ENCODE measurements around the gene P2RX3. TPM values are rescaled to one million over a fixed set of nuclear protein-coding genes. Genes with fewer than 3 reads are reported as not detected.

Gene P2RX3
- total RNA-seq, 1 donor from 2014 or later = not detected

DNA sequence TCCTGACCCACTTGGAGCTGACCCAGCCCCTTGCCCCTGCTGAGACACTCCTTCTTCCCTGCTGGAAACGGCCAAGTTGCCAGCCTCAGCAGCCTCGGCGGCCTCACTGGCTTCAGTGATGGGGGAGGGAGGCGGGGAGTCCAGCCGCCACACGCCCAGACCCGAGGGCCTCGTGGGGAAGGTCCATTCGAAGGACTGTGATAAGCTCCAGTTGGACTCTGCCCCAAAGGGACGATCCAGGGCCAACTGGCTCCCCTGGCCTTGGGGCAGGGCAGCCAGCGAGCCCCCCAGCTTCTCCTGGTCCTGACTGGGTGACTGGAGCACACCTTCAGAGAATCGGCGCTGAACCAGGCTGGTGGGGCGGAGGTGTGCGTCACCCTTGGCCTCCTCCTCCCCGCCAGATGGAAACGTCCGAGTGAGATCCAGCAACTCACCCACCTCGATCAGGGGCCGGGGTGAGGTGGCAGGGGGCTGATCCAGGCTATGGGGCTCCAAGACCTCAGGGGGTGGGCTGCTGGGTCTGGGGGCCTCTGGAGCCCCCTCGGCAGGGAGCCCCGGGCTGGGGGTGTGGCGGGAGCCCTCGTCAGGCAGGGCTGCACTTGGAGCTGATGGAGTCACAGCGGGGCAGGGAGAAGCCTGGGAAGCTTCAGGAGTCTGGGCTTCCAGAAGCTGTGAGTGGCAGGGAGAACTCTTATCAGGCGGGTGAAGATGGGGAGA, 24.9 kb upstream of the P2RX3 start:
- no peak for DNase-seq (ENCODE audit: low spot score)
- H3K27me3 Mint-ChIP-seq (ENCODE audit: low read depth) = no peaks in the 10 kb centered on the region
- H3K4me1 Mint-ChIP-seq (ENCODE audit: low read depth) = peaks cover 3% of the 10 kb centered on the region
- H3K9me3 Mint-ChIP-seq = no peaks in the 10 kb centered on the region
- H3K27ac Mint-ChIP-seq = no peak overlapping the region
- peaks cover 4% of the 10 kb centered on the region for H3K36me3 Mint-ChIP-seq (ENCODE audit: low read depth)
- H3K4me3 Mint-ChIP-seq (ENCODE audit: low read depth) = no peak overlapping the region
- intact Hi-C loops (cut with micrococcal nuclease) = no loop called here

DNA sequence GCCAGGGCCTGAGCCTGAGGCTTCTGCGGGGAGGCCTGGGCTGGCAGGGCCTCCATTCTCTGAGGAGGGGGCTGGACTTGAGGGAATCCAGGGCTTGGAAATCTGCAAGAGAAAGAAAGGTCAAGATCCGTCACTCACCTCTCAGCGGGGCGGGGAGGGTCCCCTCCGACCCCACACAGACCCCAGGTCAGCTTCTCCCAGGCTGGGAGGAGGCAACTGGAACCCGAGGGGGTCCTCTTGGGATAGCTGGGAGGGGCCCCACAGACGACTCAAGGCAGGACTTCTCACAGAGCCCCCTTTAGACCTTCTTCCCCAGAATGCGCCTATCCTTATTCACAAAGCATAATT, 24.4 kb upstream of the P2RX3 start:
- H3K4me1 Mint-ChIP-seq (ENCODE audit: low read depth) = peaks cover 3% of the 10 kb centered on the region
- H3K27me3 Mint-ChIP-seq (ENCODE audit: low read depth) = no peaks in the 10 kb centered on the region
- no peak for DNase-seq (ENCODE audit: low spot score)
- intact Hi-C loops (cut with micrococcal nuclease) = no loop called here
- no peaks in the 10 kb centered on the region for H3K9me3 Mint-ChIP-seq
- H3K27ac Mint-ChIP-seq = no peak overlapping the region
- peaks cover 4% of the 10 kb centered on the region for H3K36me3 Mint-ChIP-seq (ENCODE audit: low read depth)
- no peak overlapping the region for H3K4me3 Mint-ChIP-seq (ENCODE audit: low read depth)

DNA sequence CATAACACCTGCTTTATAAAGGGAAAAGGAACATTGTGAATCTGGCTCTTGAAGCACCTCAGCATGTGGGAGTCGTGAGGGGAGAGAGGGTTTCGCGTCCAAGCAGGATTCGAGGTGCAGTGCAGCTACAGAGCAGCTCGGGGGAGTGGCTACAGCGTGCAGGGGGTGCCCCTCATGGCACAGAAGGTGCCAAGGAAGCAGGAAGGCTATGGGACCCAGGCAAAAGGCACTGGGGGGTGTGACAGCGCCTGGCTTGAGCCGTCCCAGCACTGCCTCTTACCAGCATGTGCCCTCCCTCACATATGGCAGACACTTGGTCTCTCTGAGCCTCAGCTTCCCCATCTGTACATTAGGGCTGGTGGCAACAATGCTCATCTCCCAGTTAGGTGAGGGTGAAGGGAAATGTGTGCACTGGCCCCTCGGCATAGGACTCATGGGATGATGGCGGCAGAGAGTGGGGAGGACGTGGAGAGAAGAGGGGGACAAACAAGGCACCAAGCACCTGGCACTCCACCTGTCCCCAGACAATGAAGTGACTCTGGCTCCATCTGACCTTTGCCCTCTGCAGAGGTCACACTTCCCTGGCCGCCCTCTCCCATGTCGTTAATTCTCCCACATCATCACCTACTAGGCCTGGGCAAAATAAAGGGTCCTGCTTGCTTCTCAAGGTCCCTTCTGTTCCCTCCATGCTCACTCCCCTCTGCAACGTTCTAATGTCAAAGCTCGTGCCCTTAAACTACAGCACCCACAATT, 23.8 kb upstream of the P2RX3 start:
- Mint-ChIP-seq H3K9me3 (no peaks in the 10 kb centered on the region), H3K4me3 (ENCODE audit: low read depth) (no peak overlapping the region), H3K4me1 (ENCODE audit: low read depth) (peaks cover 3% of the 10 kb centered on the region), H3K36me3 (ENCODE audit: low read depth) (peaks cover 4% of the 10 kb centered on the region), H3K27me3 (ENCODE audit: low read depth) (no peaks in the 10 kb centered on the region), H3K27ac (no peak overlapping the region)
- no peak for DNase-seq (ENCODE audit: low spot score)
- intact Hi-C loops (cut with micrococcal nuclease) = no loop called here

DNA sequence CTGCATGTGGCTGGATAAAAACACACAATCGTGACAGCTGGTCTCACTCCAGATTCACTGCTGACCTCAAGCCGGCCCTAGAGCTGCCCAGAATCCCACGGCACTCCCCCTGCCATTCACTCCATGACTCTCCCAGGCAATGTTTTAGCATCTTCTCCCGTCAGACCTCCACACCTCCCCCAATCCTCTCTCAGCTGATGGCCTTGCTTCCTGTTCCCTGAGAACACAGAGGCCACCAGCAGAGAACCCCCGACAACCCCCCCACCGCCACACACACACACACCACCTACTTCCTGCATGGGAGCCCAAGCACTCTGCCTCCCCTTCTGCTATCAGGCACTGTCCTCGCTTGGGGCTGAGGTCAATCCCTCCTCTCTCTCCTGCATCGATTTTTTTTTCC, 22.7 kb upstream of the P2RX3 start:
- H3K27ac Mint-ChIP-seq = no peak overlapping the region
- no peak for DNase-seq (ENCODE audit: low spot score)
- H3K9me3 Mint-ChIP-seq = no peaks in the 10 kb centered on the region
- H3K4me1 Mint-ChIP-seq (ENCODE audit: low read depth) = peaks cover 3% of the 10 kb centered on the region
- no peaks in the 10 kb centered on the region for H3K36me3 Mint-ChIP-seq (ENCODE audit: low read depth)
- H3K4me3 Mint-ChIP-seq (ENCODE audit: low read depth) = no peak overlapping the region
- H3K27me3 Mint-ChIP-seq (ENCODE audit: low read depth) = no peaks in the 10 kb centered on the region
- intact Hi-C loops (cut with micrococcal nuclease) = no loop called here

DNA sequence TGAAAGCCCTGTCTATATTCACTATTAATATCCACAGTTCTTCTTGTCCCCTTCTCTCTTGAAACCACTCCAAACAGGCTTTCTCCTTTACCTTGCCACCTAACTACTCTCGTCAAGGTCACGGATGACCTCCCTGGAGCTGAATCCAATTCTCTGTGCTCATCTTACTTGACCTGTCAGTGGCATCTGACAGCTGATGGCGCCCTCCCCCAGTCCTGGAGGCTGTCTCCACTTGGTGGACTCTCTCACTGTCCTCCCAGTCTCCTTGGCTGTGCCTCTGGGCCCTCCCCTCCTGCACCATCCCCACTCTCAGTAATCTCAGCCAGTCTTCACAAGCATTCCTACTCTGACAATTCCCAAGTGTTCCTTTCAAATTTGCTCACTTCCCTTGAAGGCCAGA, 22.1 kb upstream of the P2RX3 start:
- intact Hi-C loops (cut with micrococcal nuclease) = no loop called here
- Mint-ChIP-seq H3K36me3 (ENCODE audit: low read depth) (no peaks in the 10 kb centered on the region), H3K4me3 (ENCODE audit: low read depth) (no peak overlapping the region)

DNA sequence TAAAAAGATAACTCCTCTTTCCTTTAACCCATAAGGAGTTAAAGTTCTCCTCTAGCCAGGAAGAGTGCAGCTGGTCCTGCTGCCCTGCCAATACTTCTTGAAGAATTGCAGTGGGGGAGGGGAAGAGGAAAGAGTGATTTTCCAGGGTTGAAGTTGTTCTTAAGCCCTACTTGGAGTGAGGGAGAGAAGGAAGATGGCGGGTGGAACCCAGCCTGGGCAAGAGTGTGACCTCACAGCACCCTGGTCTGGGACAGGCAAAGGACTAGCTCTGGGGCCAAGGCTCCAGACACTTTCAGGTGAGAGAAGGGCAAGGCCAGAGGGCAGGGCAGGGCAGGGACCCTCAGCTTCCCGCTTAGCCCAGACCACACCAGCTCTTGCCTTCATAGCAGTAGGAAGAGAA, 20.0 kb upstream of the P2RX3 start:
- H3K4me3 Mint-ChIP-seq (ENCODE audit: low read depth) = no peak overlapping the region
- H3K9me3 Mint-ChIP-seq = no peaks in the 10 kb centered on the region
- H3K27ac Mint-ChIP-seq = no peak overlapping the region
- intact Hi-C loops (cut with micrococcal nuclease) = no loop called here
- no peaks in the 10 kb centered on the region for H3K27me3 Mint-ChIP-seq (ENCODE audit: low read depth)
- peaks cover 11% of the 10 kb centered on the region for H3K4me1 Mint-ChIP-seq (ENCODE audit: low read depth)
- H3K36me3 Mint-ChIP-seq (ENCODE audit: low read depth) = no peaks in the 10 kb centered on the region
- no peak for DNase-seq (ENCODE audit: low spot score)

More for the DNA sequence above, 22.1 kb upstream of the P2RX3 start:
- Mint-ChIP-seq H3K4me1 (ENCODE audit: low read depth) (no peaks in the 10 kb centered on the region), H3K9me3 (no peaks in the 10 kb centered on the region), H3K27ac (no peak overlapping the region), H3K27me3 (ENCODE audit: low read depth) (no peaks in the 10 kb centered on the region)
- DNase-seq (ENCODE audit: low spot score) = no peak

DNA sequence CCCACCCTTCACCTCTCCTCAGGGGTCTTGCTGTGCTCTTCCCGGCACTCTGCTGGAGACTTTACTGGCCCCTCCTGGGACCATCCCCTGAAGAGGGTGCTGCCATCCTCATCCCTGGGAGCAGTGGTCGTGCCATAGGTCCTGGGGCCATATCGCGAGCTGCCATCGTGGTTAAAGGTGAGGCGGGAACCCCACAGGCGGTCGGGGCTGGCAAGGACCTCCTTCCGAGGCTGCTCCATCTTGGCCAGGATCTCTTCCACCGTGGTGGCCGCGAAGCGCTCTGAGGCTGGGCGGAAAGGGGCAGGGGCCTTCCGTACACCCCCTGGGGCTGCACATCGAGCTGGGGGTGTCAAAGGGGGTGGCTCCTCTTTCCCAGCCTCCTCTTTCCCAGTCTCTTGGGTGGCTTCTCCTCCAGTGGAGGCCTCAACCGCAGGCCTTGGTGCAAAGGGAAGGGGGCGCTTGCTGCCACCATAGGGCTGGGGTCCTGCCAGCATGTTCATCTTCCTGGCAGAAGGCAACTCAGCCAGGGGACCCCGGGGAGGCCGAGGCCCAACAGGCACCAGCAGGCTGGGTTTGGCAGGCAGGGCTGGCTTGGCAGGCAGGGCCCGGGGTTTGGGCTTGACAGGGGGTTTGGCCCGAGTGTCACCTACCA, 18.0 kb upstream of the P2RX3 start:
- Mint-ChIP-seq H3K4me1 (ENCODE audit: low read depth) (peaks cover 15% of the 10 kb centered on the region), H3K27me3 (ENCODE audit: low read depth) (no peaks in the 10 kb centered on the region), H3K9me3 (no peaks in the 10 kb centered on the region), H3K27ac (no peak overlapping the region), H3K36me3 (ENCODE audit: low read depth) (peaks cover 2% of the 10 kb centered on the region), H3K4me3 (ENCODE audit: low read depth) (no peak overlapping the region)
- no peak for DNase-seq (ENCODE audit: low spot score)
- intact Hi-C loops (cut with micrococcal nuclease) = no loop called here

DNA sequence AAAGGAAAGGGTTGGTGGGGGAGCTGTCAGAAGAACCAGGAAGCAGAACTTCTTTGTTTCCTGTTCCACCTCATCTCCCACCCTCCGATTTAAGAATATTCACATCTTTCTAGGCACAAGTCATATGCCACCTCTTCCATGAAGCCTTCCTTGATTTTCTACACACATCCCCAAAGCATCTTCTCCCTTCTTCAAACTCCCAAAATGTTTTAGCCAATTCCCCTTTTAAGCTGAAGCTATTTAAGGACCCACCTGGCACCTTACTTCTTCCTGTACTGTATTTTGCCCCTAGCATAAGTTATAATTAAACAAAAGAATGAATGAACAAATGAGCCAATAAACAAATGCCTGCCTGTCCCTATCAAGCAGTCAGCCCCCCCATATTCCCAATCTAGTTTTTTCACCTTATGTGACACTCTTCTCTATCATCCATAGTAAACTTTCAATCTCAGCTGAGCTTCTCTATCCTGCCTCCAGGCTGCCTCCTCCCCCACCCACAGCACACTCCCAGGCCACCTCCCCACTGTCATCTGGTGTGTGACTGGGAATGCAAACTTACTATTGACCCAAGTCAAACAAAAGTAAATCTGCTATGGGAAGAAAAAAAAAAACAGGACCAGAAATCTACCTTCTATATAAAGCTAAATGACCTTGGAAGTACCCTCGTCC, 17.3 kb upstream of the P2RX3 start:
- peaks cover 22% of the 10 kb centered on the region for H3K4me1 Mint-ChIP-seq (ENCODE audit: low read depth)
- intact Hi-C loops (cut with micrococcal nuclease) = no loop called here
- H3K9me3 Mint-ChIP-seq = no peaks in the 10 kb centered on the region
- H3K27ac Mint-ChIP-seq = no peak overlapping the region
- H3K27me3 Mint-ChIP-seq (ENCODE audit: low read depth) = no peaks in the 10 kb centered on the region
- peaks cover 8% of the 10 kb centered on the region for H3K36me3 Mint-ChIP-seq (ENCODE audit: low read depth)
- no peak for DNase-seq (ENCODE audit: low spot score)
- H3K4me3 Mint-ChIP-seq (ENCODE audit: low read depth) = no peak overlapping the region

DNA sequence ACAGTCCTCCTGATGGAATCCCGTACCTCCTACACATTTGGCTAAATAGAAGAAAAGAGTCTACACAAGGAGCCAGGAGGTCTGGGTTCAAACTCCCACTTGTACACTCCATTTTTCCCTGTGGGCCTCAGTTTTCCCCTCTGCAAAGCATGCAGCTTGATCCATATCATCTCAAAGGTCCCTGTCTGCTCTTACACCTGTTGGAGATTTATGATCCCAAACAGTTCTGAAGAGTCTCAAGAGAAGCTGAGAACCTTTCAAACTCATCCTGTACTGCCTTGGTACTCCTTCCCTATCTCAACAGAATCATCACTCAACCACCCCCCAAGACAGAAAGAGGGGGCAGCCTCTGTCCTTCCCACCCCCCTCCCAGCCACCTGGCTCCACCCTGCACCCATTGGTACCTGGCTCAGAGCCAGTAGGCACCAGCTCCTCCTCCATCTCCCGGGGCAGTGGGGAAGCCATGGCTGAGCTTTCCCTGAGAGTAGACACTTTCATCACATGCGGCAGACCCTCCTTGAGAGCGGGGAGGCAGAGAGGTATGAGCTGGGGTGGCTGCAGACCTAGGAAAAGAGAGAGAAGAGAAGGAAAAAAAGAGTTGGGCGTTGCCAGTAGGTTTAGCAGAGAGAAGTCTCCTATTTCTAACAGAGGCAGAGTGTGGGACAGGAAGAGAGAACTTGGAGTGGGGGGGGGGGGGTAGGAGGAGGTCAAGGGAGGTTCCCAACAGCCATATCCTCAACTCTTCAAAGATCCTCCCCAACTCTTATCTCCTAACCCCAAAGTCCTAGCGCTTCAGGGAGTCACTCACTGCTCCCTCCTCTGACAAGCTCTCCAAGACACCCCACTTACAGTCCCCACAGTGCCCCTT, 16.5 kb upstream of the P2RX3 start:
- intact Hi-C loops (cut with micrococcal nuclease) = no loop called here
- Mint-ChIP-seq H3K4me3 (ENCODE audit: low read depth) (peak overlapping the region; percentile 23), H3K9me3 (no peaks in the 10 kb centered on the region), H3K4me1 (ENCODE audit: low read depth) (peaks cover 30% of the 10 kb centered on the region), H3K36me3 (ENCODE audit: low read depth) (peaks cover 16% of the 10 kb centered on the region), H3K27ac (no peak overlapping the region), H3K27me3 (ENCODE audit: low read depth) (no peaks in the 10 kb centered on the region)
- no peak for DNase-seq (ENCODE audit: low spot score)

DNA sequence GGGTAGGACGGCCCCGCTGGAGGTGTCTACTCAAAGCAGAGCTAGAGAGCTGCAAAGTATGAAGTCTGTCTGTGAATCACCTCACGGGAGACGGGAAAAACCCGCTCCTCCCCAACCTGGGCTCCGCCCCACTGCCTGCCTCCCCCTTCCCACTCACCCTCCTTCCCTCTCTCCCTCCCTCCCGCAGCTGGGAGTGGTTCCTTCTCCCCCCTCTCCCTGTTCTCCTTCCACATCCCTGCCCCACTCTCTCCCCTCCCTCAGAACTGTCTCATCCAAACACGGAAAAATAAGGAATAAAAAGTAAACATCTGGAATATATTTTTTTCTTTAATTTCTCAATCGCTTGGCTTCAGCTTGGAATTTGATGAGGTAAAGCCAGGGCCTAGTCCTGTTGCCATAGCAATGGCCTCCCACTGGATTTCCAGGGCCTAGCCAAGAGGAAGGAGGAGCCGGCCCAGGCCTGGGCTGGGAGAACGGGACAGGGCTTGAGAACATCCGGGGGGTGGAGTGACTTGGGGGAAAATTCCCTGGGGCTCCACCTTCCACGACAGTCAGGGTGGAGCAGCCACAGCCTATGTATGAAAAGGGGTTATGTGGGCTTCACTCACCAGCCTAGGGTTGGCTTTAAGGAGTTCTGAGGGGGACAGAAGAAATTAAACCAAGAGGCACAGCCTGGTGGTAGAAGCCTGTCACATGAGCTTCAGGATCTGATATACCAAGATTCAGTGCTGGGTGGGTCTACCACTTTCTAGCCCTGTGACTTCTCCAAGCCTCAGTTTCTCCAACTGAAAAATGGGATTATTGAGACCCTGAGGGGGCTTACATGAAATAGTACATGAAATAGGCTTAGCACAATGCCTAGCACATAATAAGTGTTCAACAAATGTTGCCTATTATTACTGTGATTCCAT, 15.6 kb upstream of the P2RX3 start:
- intact Hi-C loops (cut with micrococcal nuclease) = no loop called here
- peak overlapping the region; percentile 40 for H3K27ac Mint-ChIP-seq
- H3K36me3 Mint-ChIP-seq (ENCODE audit: low read depth) = peaks cover 25% of the 10 kb centered on the region
- no peaks in the 10 kb centered on the region for H3K9me3 Mint-ChIP-seq
- peaks cover 36% of the 10 kb centered on the region for H3K4me1 Mint-ChIP-seq (ENCODE audit: low read depth)
- H3K4me3 Mint-ChIP-seq (ENCODE audit: low read depth) = peak overlapping the region; percentile 65
- no peaks in the 10 kb centered on the region for H3K27me3 Mint-ChIP-seq (ENCODE audit: low read depth)
- no peak for DNase-seq (ENCODE audit: low spot score)

DNA sequence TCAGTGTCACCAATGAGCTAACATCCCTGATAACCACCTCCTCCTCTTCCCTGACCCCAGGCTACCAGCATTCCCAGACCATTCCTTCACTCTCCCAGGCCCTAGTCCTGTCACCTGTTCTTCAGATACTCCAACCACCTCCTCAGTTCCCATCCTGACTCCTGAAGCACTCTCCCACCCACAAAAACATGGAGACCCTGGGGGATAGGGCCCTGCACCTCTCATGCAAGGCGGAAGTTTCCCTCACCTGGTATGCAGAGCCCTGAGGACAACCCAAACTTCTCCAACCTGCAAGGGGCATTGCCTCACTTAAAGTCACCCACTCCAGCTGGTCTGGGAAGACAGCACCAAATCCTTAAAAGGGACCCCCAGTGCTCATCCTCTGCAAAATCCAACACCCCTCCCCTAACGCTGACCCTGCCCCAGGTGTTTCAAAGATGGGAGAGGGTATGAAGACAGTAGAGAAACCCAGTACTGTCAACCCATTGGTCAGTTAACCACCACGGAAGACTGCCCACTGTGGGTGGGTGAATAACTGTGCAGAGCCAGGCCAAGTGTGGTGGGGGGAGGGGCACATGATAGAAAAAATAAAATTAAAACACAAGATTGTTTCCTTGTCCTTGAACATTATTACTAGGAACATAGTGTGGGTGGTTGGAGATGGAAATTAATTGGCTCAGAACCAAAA, 14.8 kb upstream of the P2RX3 start:
- peak overlapping the region; percentile 84 for H3K4me3 Mint-ChIP-seq (ENCODE audit: low read depth)
- intact Hi-C loops (cut with micrococcal nuclease) = no loop called here
- peaks cover 40% of the 10 kb centered on the region for H3K4me1 Mint-ChIP-seq (ENCODE audit: low read depth)
- peak overlapping the region; percentile 40 for H3K27ac Mint-ChIP-seq
- no peaks in the 10 kb centered on the region for H3K27me3 Mint-ChIP-seq (ENCODE audit: low read depth)
- no peaks in the 10 kb centered on the region for H3K9me3 Mint-ChIP-seq
- H3K36me3 Mint-ChIP-seq (ENCODE audit: low read depth) = peaks cover 32% of the 10 kb centered on the region
- no peak for DNase-seq (ENCODE audit: low spot score)

Measured in activated T-helper 2 cell treated with anti-CD3 and anti-CD28 coated beads, Interferon-gamma antibody, Interleukin-2, Interleukin-4, amounts not matched to agents 10 μg/mL and 5 μg/mL and 100 μg/mL, durations not matched to agents 14 hours and 24 hours and 36 hours (primary cell).